B cell (primary cell): ENCODE results near the gene MARS1. TPM values are rescaled to one million over a fixed set of nuclear protein-coding genes. Genes with fewer than 3 reads are reported as not detected.
A peak's percentile ranks its signal among the peaks of the same experiment; 100 is the strongest.

Experiments used
- ATAC-seq: fragments of 200-7000 bp; cut with Tn5 transposase; one replicate; pipeline ENCODE4 v1.10.0; 2021; ENCODE audit warnings: low read depth, mild to moderate bottlenecking, moderate number of reproducible peaks, moderate library complexity
- CTCF ChIA-PET: fragments of 350-600 bp; sonication (Branson Sonifier 250); formaldehyde crosslinking; loops from one replicate; lab custom pipeline; 2021; ENCODE audit warnings: antibody characterized with exemption, inconsistent platforms; lab: Charles Lee
- POLR2A ChIA-PET: fragments of 350-600 bp; sonication (Branson Sonifier 250); formaldehyde crosslinking; loops from one replicate; lab custom pipeline; 2021; ENCODE audit warnings: antibody characterized with exemption; lab: Charles Lee
- DNase-seq: peaks from one replicate; pipeline ENCODE4 v3.0.0; 2013
- H2AFZ ChIP-seq: 2 replicates; pipeline ENCODE4 v1.6.1; 2012; ENCODE audit warnings: mild to moderate bottlenecking, low read depth, low read length; ENCODE audit not compliant: insufficient read depth, poor library complexity, severe bottlenecking
- H3K27ac ChIP-seq, 2 donors: 1 replicate in 1 of 2; 2 replicates in 1 of 2; pipeline ENCODE4 v1.5.1; 2012 to 2013; ENCODE audit warnings: low read length in 2 of 2, mild to moderate bottlenecking in 2 of 2, moderate library complexity in 1 of 2
- H3K27me3 ChIP-seq, 4 experiments: fragments of 200-600 bp in 1 of 4; sonication (generic) in 1 of 4; replicated peaks in 1 of 4; 1 replicate in 2 of 4; 2 replicates in 2 of 4; pipeline versions ENCODE4 v1.6.1 to v1.7.0; 2013 to 2016; ENCODE audit warnings: low read length in 3 of 4, mild to moderate bottlenecking in 2 of 4, mixed read lengths in 1 of 4, moderate library complexity in 1 of 4; ENCODE audit not compliant: insufficient read depth in 4 of 4, control insufficient read depth in 3 of 4; ENCODE audit errors: control extremely low read depth in 1 of 4
- H3K36me3 ChIP-seq, 2 experiments: replicated peaks in 1 of 2; 1 replicate in 1 of 2; 2 replicates in 1 of 2; pipeline versions ENCODE4 v1.6.1 to v1.7.1; 2013; ENCODE audit warnings: low read length in 1 of 2; ENCODE audit not compliant: insufficient read depth in 2 of 2, control insufficient read depth in 1 of 2; ENCODE audit errors: control extremely low read depth in 1 of 2, extremely low read depth in 1 of 2
- H3K4me1 ChIP-seq, 2 donors: fragments of 200-600 bp in 1 of 2; sonication (generic) in 1 of 2; 1 replicate in 1 of 2; 2 replicates in 1 of 2; pipeline versions ENCODE4 v1.5.1 to v1.6.1; 2013 to 2017; ENCODE audit warnings: low read length in 2 of 2; ENCODE audit not compliant: control insufficient read depth in 2 of 2, insufficient read depth in 2 of 2
- H3K4me2 ChIP-seq: replicated peaks from 2 replicates; pipeline ENCODE3; 2012; ENCODE audit warnings: mild to moderate bottlenecking, low read depth, low read length; ENCODE audit not compliant: poor library complexity, severe bottlenecking
- H3K4me3 ChIP-seq, 5 experiments: fragments of 200-600 bp in 1 of 5; sonication (generic) in 1 of 5; 1 replicate in 3 of 5; 2 replicates in 2 of 5; pipeline versions ENCODE4 v1.5.1 to v1.7.0; 2011 to 2016; ENCODE audit warnings: low read length in 4 of 5, mild to moderate bottlenecking in 4 of 5, low read depth in 2 of 5, control low read depth in 1 of 5, moderate library complexity in 1 of 5; ENCODE audit not compliant: insufficient read depth in 1 of 5; ENCODE audit errors: control extremely low read depth in 1 of 5, extremely low read depth in 1 of 5
- H3K79me2 ChIP-seq: fragments of 200-600 bp; sonication (generic); one replicate; pipeline ENCODE4 v1.6.0; 2016; ENCODE audit warnings: low read length; ENCODE audit not compliant: control insufficient read depth, insufficient read depth
- H3K9ac ChIP-seq: fragments of 200-600 bp; sonication (generic); 2 replicates; pipeline ENCODE4 v1.6.1; 2017; ENCODE audit warnings: mild to moderate bottlenecking, low read length, moderate library complexity
- H3K9me3 ChIP-seq, 3 donors: one replicate each; pipeline versions ENCODE4 v1.6.1 to v1.7.1; 2013; ENCODE audit warnings: low read length in 2 of 3; ENCODE audit not compliant: control insufficient read depth in 2 of 3, insufficient read depth in 1 of 3; ENCODE audit errors: control extremely low read depth in 1 of 3
- H4K20me1 ChIP-seq: 2 replicates; pipeline ENCODE4 v1.6.0; 2012; ENCODE audit warnings: mild to moderate bottlenecking, low read length; ENCODE audit not compliant: insufficient read depth, control insufficient read depth, poor library complexity, severe bottlenecking
- H3K27ac Mint-ChIP-seq: one replicate; pipeline ENCODE4 v1.8.0; 2021; ENCODE audit warnings: mixed read lengths
- H3K27me3 Mint-ChIP-seq: one replicate; pipeline ENCODE4 v1.8.0; 2021; ENCODE audit warnings: mixed read lengths
- H3K4me1 Mint-ChIP-seq: one replicate; pipeline ENCODE4 v1.8.0; 2021; ENCODE audit warnings: mixed read lengths
- H3K4me3 Mint-ChIP-seq: one replicate; pipeline ENCODE4 v1.8.0; 2021; ENCODE audit warnings: mixed read lengths
- H3K9me3 Mint-ChIP-seq: one replicate; pipeline ENCODE4 v1.8.0; 2022; ENCODE audit warnings: mixed read lengths; ENCODE audit not compliant: insufficient read depth
- CTCF ChIP-seq: fragments of 200-600 bp; IDR thresholded peaks from one replicate; pipeline ENCODE4 v1.8.0; 2022; ENCODE audit warnings: antibody characterized with exemption, mild to moderate bottlenecking
- EZH2 ChIP-seq: IDR thresholded peaks from 2 replicates; pipeline ENCODE4 v1.6.1; 2012; ENCODE audit warnings: borderline replicate concordance, low read depth, mild to moderate bottlenecking, moderate library complexity, low read length; ENCODE audit not compliant: insufficient read depth, poor library complexity, severe bottlenecking
- WGBS: methylation state at CpG from one replicate; pipeline ENCODE4 v1.1.5; 2013; ENCODE audit warnings: missing lambda C conversion rate; ENCODE audit not compliant: insufficient coverage; 5-methylcytosine and 5-hydroxymethylcytosine counted together
- intact Hi-C: fragments of 100-400 bp; cut with micrococcal nuclease; formaldehyde crosslinking; loops from one replicate; pipeline ENCODE4 v1.10.0; 2022
- polyA plus RNA-seq: library from polyadenylated mRNA; depleted of rRNA; stranded (reverse); fragments of >200 nt; gene quantifications from 2 replicates; pipeline ENCODE4 v1.2.3, GENCODE V29; 2012
- total RNA-seq, 2 donors: library from RNA; stranded (reverse); fragments of 120-200 nt in 1 of 2; gene quantifications; 1 replicate in 1 of 2; 2 replicates in 1 of 2; pipeline versions ENCODE4 v1.2.3 to v1.2.4, GENCODE V29; 2013 to 2022

Gene MARS1
- total and polyA plus RNA-seq, 2 donors (not counting 1 experiment from before 2014, with no cell fraction given) = 158 to 193 TPM

- peak; percentile 96 for DNase-seq
- H3K27ac Mint-ChIP-seq = peak overlapping the region; percentile 93
- H3K9me3 Mint-ChIP-seq = no peaks in the 10 kb centered on the region
- peak; percentile 88 for TF ChIP-seq CTCF
- no peak for TF ChIP-seq EZH2
- no peaks in the 10 kb centered on the region for H4K20me1 ChIP-seq
- no peaks in the 10 kb centered on the region for H3K27me3 Mint-ChIP-seq
- H3K79me2 ChIP-seq = peaks cover 6% of the 10 kb centered on the region
- H3K27me3 ChIP-seq = no peaks in the 10 kb centered on the region
- peaks cover 40% of the 10 kb centered on the region for H3K4me1 Mint-ChIP-seq
- WGBS = 0% methylated on average over 24 of the region's 28 CpGs
- peak overlapping the region; percentile 94 for H3K4me2 ChIP-seq
- H3K36me3 ChIP-seq = no peaks in the 10 kb centered on the region
- H3K4me1 ChIP-seq = peaks cover 23 to 48% of the 10 kb centered on the region in 2 donors
- CTCF ChIA-PET = interaction anchor here (0.6 to 7.6 kb wide), 11 partner anchors 10 to 248 kb away, joined by 3 to 166 read pairs (median 3); partner anchors contain the start of gene ARHGAP9
- peak overlapping the region; percentile 58 to 93 (median 81) for H3K4me3 ChIP-seq
- intact Hi-C loops = loop anchor here (1.0 kb wide), 5 partner anchors 14 to 232 kb away; partner anchors contain the start of genes DCTN2, MBD6 and OS9
- H3K9me3 ChIP-seq = no peaks in the 10 kb centered on the region
- POLR2A ChIA-PET = interaction anchor here (0.5 to 3.9 kb wide), 4 partner anchors 16 to 93 kb away, joined by 3 to 39 read pairs (median 3); partner anchors contain the start of gene ARHGAP9
- peak overlapping the region; percentile 15 to 58 for H3K27ac ChIP-seq
- peak overlapping the region; percentile 73 for H2AFZ ChIP-seq
- H3K4me3 Mint-ChIP-seq = peak overlapping the region; percentile 92
- peak; percentile 64 for ATAC-seq
- peak overlapping the region; percentile 81 for H3K9ac ChIP-seq
Observed at GRCh38 chr12:57462251-57462911, 25.5 kb upstream of the MARS1 start.

GRCh38 chr12:57462912-57463253 lies 25.0 kb upstream of the MARS1 start:
- Histone ChIP-seq H3K79me2 (peaks cover 6% of the 10 kb centered on the region), H4K20me1 (no peaks in the 10 kb centered on the region), H3K36me3 (peaks cover 0 to 2% of the 10 kb centered on the region in 2 experiments), H3K27me3 (no peaks in the 10 kb centered on the region), H3K4me3 (peak overlapping the region in 3 of 5 experiments; percentile 81 to 93 (median 90)), H3K27ac (no peak overlapping the region), H3K9me3 (no peaks in the 10 kb centered on the region), H3K4me2 (peak overlapping the region; percentile 94), H2AFZ (peak overlapping the region; percentile 73), H3K9ac (no peak overlapping the region), H3K4me1 (peaks cover 23 to 48% of the 10 kb centered on the region in 2 donors)
- TF ChIP-seq EZH2 (no peak), CTCF (peak; percentile 1)
- Mint-ChIP-seq H3K4me3 (peak overlapping the region; percentile 92), H3K9me3 (no peaks in the 10 kb centered on the region), H3K27me3 (no peaks in the 10 kb centered on the region), H3K4me1 (peaks cover 40% of the 10 kb centered on the region), H3K27ac (peak overlapping the region; percentile 79)
- 41% methylated on average over 3 of the region's 5 CpGs for WGBS
- ATAC-seq = no peak
- no peak for DNase-seq
- ChIA-PET POLR2A (interaction anchor here (0.5 to 3.9 kb wide), 3 partner anchors 16 to 93 kb away, joined by 3 to 39 read pairs (median 3); partner anchors contain the start of gene ARHGAP9), CTCF (interaction anchor here (0.6 to 7.6 kb wide), 9 partner anchors 8 to 249 kb away, joined by 3 to 166 read pairs (median 3); partner anchors contain the start of genes ARHGAP9 and INHBE)
- intact Hi-C loops = loop anchor here (1.0 kb wide), 5 partner anchors 13 to 231 kb away; partner anchors contain the start of genes DCTN2, MBD6 and OS9
